ENCODE results near the gene DGKI.

Gene DGKI

GRCh38 chr7:137439829-137440825 lies 406.6 kb downstream of the DGKI start:
- H3K4me1 ChIP-seq (ENCODE audit: control insufficient read depth, insufficient read depth, low read length): no peaks in the 10 kb centered on the region
- WGBS (ENCODE audit: insufficient coverage, insufficient read length): no CpG with 5 or more reads among the region's 6 CpGs
- H3K9me3 ChIP-seq (ENCODE audit: control insufficient read depth, insufficient read depth, low read length): no peaks in the 10 kb centered on the region
- no peaks in the 10 kb centered on the region for H3K36me3 ChIP-seq (ENCODE audit: control insufficient read depth, insufficient read depth, low read length)
- no peak overlapping the region for H3K27ac ChIP-seq (ENCODE audit: low read length)
- DNase-seq (ENCODE audit: low read depth, low spot score): no peak
- H3K27me3 ChIP-seq (ENCODE audit: control insufficient read depth, insufficient read depth, low read length): no peaks in the 10 kb centered on the region
- H3K4me3 ChIP-seq (ENCODE audit: low read length): no peak overlapping the region

- Histone ChIP-seq H3K27me3 (ENCODE audit: control insufficient read depth, insufficient read depth, low read length) (no peaks in the 10 kb centered on the region), H3K36me3 (ENCODE audit: control insufficient read depth, insufficient read depth, low read length) (no peaks in the 10 kb centered on the region), H3K4me3 (ENCODE audit: low read length) (no peak overlapping the region), H3K27ac (ENCODE audit: low read length) (no peak overlapping the region), H3K9me3 (ENCODE audit: control insufficient read depth, insufficient read depth, low read length) (no peaks in the 10 kb centered on the region), H3K4me1 (ENCODE audit: control insufficient read depth, insufficient read depth, low read length) (no peaks in the 10 kb centered on the region)
- DNase-seq (ENCODE audit: low read depth, low spot score): no peak
Observed at GRCh38 chr7:137434946-137435345, 411.8 kb downstream of the DGKI start.

GRCh38 chr7:137434530-137434929 lies 412.2 kb downstream of the DGKI start:
- DNase-seq (ENCODE audit: low read depth, low spot score): no peak
- Histone ChIP-seq H3K4me3 (ENCODE audit: low read length) (no peak overlapping the region), H3K36me3 (ENCODE audit: control insufficient read depth, insufficient read depth, low read length) (no peaks in the 10 kb centered on the region), H3K9me3 (ENCODE audit: control insufficient read depth, insufficient read depth, low read length) (no peaks in the 10 kb centered on the region), H3K27me3 (ENCODE audit: control insufficient read depth, insufficient read depth, low read length) (no peaks in the 10 kb centered on the region), H3K27ac (ENCODE audit: low read length) (no peak overlapping the region), H3K4me1 (ENCODE audit: control insufficient read depth, insufficient read depth, low read length) (no peaks in the 10 kb centered on the region)

- Histone ChIP-seq H3K4me1 (ENCODE audit: control insufficient read depth, insufficient read depth, low read length) (no peaks in the 10 kb centered on the region), H3K4me3 (ENCODE audit: low read length) (no peak overlapping the region), H3K36me3 (ENCODE audit: control insufficient read depth, insufficient read depth, low read length) (no peaks in the 10 kb centered on the region), H3K27ac (ENCODE audit: low read length) (no peak overlapping the region), H3K27me3 (ENCODE audit: control insufficient read depth, insufficient read depth, low read length) (no peaks in the 10 kb centered on the region), H3K9me3 (ENCODE audit: control insufficient read depth, insufficient read depth, low read length) (no peaks in the 10 kb centered on the region)
- no peak for DNase-seq (ENCODE audit: low read depth, low spot score)
Observed at GRCh38 chr7:137423321-137423720, 423.5 kb downstream of the DGKI start.

- WGBS (ENCODE audit: insufficient coverage, insufficient read length): no CpG with 5 or more reads among the region's 3 CpGs
- no peak for DNase-seq (ENCODE audit: low read depth, low spot score)
- Histone ChIP-seq H3K4me1 (ENCODE audit: control insufficient read depth, insufficient read depth, low read length) (no peaks in the 10 kb centered on the region), H3K27ac (ENCODE audit: low read length) (no peak overlapping the region), H3K4me3 (ENCODE audit: low read length) (no peak overlapping the region), H3K27me3 (ENCODE audit: control insufficient read depth, insufficient read depth, low read length) (no peaks in the 10 kb centered on the region), H3K9me3 (ENCODE audit: control insufficient read depth, insufficient read depth, low read length) (no peaks in the 10 kb centered on the region), H3K36me3 (ENCODE audit: control insufficient read depth, insufficient read depth, low read length) (no peaks in the 10 kb centered on the region)
Observed at GRCh38 chr7:137421366-137421765, 425.4 kb downstream of the DGKI start.

- no CpG with 5 or more reads among the region's 2 CpGs for WGBS (ENCODE audit: insufficient coverage, insufficient read length)
- no peak overlapping the region for H3K27ac ChIP-seq (ENCODE audit: low read length)
Observed at GRCh38 chr7:137418841-137419240, 427.9 kb downstream of the DGKI start.

GRCh38 chr7:137417464-137417863 lies 429.3 kb downstream of the DGKI start:
- H3K36me3 ChIP-seq (ENCODE audit: control insufficient read depth, insufficient read depth, low read length): no peaks in the 10 kb centered on the region
- no peak for DNase-seq (ENCODE audit: low read depth, low spot score)
- H3K9me3 ChIP-seq (ENCODE audit: control insufficient read depth, insufficient read depth, low read length): no peaks in the 10 kb centered on the region
- no peaks in the 10 kb centered on the region for H3K27me3 ChIP-seq (ENCODE audit: control insufficient read depth, insufficient read depth, low read length)
- H3K27ac ChIP-seq (ENCODE audit: low read length): no peak overlapping the region
- H3K4me1 ChIP-seq (ENCODE audit: control insufficient read depth, insufficient read depth, low read length): no peaks in the 10 kb centered on the region
- no CpG with 5 or more reads among the region's 2 CpGs for WGBS (ENCODE audit: insufficient coverage, insufficient read length)
- no peak overlapping the region for H3K4me3 ChIP-seq (ENCODE audit: low read length)

More at GRCh38 chr7:137418841-137419240, 427.9 kb downstream of the DGKI start:
- Histone ChIP-seq H3K4me3 (ENCODE audit: low read length) (no peak overlapping the region), H3K36me3 (ENCODE audit: control insufficient read depth, insufficient read depth, low read length) (no peaks in the 10 kb centered on the region), H3K4me1 (ENCODE audit: control insufficient read depth, insufficient read depth, low read length) (no peaks in the 10 kb centered on the region), H3K9me3 (ENCODE audit: control insufficient read depth, insufficient read depth, low read length) (no peaks in the 10 kb centered on the region), H3K27me3 (ENCODE audit: control insufficient read depth, insufficient read depth, low read length) (no peaks in the 10 kb centered on the region)
- DNase-seq (ENCODE audit: low read depth, low spot score): no peak

GRCh38 chr7:137413901-137414300 lies 432.9 kb downstream of the DGKI start:
- DNase-seq (ENCODE audit: low read depth, low spot score): no peak
- H3K9me3 ChIP-seq (ENCODE audit: control insufficient read depth, insufficient read depth, low read length): no peaks in the 10 kb centered on the region
- H3K4me1 ChIP-seq (ENCODE audit: control insufficient read depth, insufficient read depth, low read length): no peaks in the 10 kb centered on the region
- no peaks in the 10 kb centered on the region for H3K36me3 ChIP-seq (ENCODE audit: control insufficient read depth, insufficient read depth, low read length)
- WGBS (ENCODE audit: insufficient coverage, insufficient read length): no CpG with 5 or more reads among the region's 1 CpG
- no peak overlapping the region for H3K4me3 ChIP-seq (ENCODE audit: low read length)
- H3K27me3 ChIP-seq (ENCODE audit: control insufficient read depth, insufficient read depth, low read length): no peaks in the 10 kb centered on the region; the same call in 1 of the 2 replicates
- no peak overlapping the region for H3K27ac ChIP-seq (ENCODE audit: low read length)

GRCh38 chr7:137411446-137411845 lies 435.3 kb downstream of the DGKI start:
- H3K4me1 ChIP-seq (ENCODE audit: control insufficient read depth, insufficient read depth, low read length): no peaks in the 10 kb centered on the region
- H3K9me3 ChIP-seq (ENCODE audit: control insufficient read depth, insufficient read depth, low read length): no peaks in the 10 kb centered on the region
- WGBS (ENCODE audit: insufficient coverage, insufficient read length): no CpG with 5 or more reads among the region's 3 CpGs
- no peak for DNase-seq (ENCODE audit: low read depth, low spot score)
- no peak overlapping the region for H3K27ac ChIP-seq (ENCODE audit: low read length)
- H3K27me3 ChIP-seq (ENCODE audit: control insufficient read depth, insufficient read depth, low read length): no peaks in the 10 kb centered on the region; the same call in 1 of the 2 replicates
- H3K36me3 ChIP-seq (ENCODE audit: control insufficient read depth, insufficient read depth, low read length): no peaks in the 10 kb centered on the region
- H3K4me3 ChIP-seq (ENCODE audit: low read length): no peak overlapping the region

- Histone ChIP-seq H3K36me3 (ENCODE audit: control insufficient read depth, insufficient read depth, low read length) (no peaks in the 10 kb centered on the region), H3K27ac (ENCODE audit: low read length) (no peak overlapping the region), H3K9me3 (ENCODE audit: control insufficient read depth, insufficient read depth, low read length) (no peaks in the 10 kb centered on the region), H3K4me1 (ENCODE audit: control insufficient read depth, insufficient read depth, low read length) (peaks cover 3% of the 10 kb centered on the region; the same call in 1 of the 2 replicates), H3K4me3 (ENCODE audit: low read length) (no peak overlapping the region), H3K27me3 (ENCODE audit: control insufficient read depth, insufficient read depth, low read length) (no peaks in the 10 kb centered on the region; the same call in 1 of the 2 replicates)
- no peak for DNase-seq (ENCODE audit: low read depth, low spot score)
- WGBS (ENCODE audit: insufficient coverage, insufficient read length): no CpG with 5 or more reads among the region's 1 CpG
Observed at GRCh38 chr7:137408126-137408525, 438.6 kb downstream of the DGKI start.

GRCh38 chr7:137407078-137407477 lies 439.7 kb downstream of the DGKI start:
- no peak overlapping the region for H3K4me3 ChIP-seq (ENCODE audit: low read length)
- no CpG with 5 or more reads among the region's 3 CpGs for WGBS (ENCODE audit: insufficient coverage, insufficient read length)
- no peak overlapping the region for H3K27ac ChIP-seq (ENCODE audit: low read length)
- H3K9me3 ChIP-seq (ENCODE audit: control insufficient read depth, insufficient read depth, low read length): no peaks in the 10 kb centered on the region
- H3K27me3 ChIP-seq (ENCODE audit: control insufficient read depth, insufficient read depth, low read length): no peaks in the 10 kb centered on the region; the same call in 1 of the 2 replicates
- H3K4me1 ChIP-seq (ENCODE audit: control insufficient read depth, insufficient read depth, low read length): peaks cover 5% of the 10 kb centered on the region; the same call in 1 of the 2 replicates
- no peak for DNase-seq (ENCODE audit: low read depth, low spot score)
- no peaks in the 10 kb centered on the region for H3K36me3 ChIP-seq (ENCODE audit: control insufficient read depth, insufficient read depth, low read length)

Measured in iPS DF 6.9 (cell line).